NCI-H1105 treated with DMSO at 0.1 percent for 48 hours (cell line): ENCODE data around the gene GOLGA5.
"Not testable (repeated sequence)": the region's sequence is repeated elsewhere in the genome, so short reads cannot be mapped to it uniquely, and the experiment has no call there.

Experiments used
- DNase-seq: peaks from one replicate; lab custom pipeline; 2025; lab: John Stamatoyannopoulos, UW

Gene GOLGA5

DNA sequence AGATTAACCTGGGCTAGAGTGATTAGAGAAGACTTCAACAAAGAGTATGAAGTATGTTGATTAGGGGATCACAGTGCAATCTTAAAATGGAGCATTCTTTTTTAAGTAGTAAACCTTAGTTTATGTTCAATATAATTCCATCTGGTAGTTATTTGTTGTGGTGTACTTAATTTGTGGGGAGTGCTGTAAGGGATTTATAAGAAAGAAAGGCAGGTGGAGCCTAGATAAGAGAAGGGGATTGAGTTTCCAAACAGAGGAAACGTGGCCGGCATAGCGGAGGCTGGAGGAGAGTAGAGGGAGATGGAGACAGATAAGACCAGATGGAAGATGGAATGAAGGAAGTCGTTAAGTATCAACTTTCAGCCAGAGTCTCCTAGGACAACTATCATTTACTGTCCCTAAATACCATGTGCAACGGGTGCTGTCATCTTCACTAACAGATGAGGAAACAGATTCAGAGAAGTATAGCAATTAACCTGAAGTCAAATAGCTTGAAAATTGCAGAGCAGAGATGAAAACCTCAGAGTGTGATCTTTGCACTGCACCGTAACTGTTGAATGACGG, 38.1 kb downstream of the GOLGA5 start:
- no peak for DNase-seq

DNA sequence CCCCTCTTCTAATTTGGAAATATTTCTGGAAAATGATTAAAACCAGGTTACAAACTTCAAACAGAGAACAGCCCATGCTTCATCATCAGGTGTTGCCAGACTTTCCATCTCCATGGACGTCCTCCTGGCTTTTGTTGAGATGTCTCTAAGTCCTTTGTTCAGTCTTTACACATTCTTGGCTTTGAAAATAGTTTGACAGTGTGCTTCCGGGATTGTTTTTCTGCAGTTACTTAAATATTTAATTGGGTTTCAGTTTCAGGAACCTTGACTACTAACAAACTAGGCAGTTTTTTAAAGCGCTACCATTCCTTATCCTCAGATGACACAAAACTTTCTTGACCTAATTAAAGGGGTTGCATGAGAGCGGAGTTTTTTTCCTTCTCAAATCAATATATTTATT, 47.8 kb downstream of the GOLGA5 start:
- no peak for DNase-seq

DNA sequence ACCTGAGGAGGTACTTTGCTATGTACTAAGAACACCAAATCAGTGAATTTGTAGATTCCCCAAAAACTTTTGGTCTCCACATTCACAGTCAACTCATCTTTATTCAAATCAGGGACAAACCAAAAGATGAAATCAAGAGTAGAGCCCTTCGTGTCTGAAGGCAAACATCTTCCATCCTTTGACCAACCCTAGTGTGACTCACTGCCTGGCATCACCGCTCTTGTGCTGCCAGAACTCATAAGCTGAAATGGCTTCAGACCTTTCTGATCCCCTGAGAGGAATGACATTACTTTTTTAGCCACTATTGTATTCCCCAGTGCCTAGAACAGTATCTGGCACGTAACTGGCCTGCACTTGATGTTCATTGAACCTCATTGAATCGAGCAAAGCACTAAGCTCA, 50.1 kb downstream of the GOLGA5 start:
- no peak for DNase-seq

DNA sequence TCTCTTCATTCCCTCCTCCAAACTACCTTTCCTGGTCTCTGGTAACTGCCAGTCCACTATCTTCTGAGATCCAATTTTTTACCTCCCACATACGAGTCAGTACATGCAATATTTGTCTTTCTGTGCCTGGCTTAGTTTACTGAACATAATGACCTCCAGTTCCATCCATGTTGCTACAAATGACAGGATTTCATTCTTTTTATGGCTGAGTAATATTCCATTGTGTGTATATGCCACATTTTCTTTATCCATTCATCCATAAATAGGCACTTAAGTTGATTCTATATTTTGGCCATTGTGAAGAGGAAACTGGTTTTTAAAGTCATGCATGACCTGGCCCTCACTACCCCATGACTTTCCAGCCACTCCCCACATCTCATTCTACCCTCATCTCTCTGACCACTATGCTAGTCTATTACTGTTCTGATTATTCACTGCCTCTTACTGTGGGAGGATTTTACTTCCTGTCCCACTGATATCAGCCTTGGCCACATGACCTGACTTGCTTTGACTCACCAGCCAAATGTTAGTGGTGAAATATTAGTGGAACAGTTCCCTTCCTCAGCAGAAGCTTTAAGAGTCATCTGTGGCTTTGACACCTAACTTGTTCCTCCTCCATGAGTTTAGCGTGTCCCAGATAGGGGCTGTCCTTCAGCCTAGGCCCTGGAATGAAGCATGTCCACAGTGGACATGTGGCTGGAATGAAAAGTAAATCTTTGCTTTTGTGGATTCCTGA, 52.2 kb downstream of the GOLGA5 start:
- no peak for DNase-seq

DNA sequence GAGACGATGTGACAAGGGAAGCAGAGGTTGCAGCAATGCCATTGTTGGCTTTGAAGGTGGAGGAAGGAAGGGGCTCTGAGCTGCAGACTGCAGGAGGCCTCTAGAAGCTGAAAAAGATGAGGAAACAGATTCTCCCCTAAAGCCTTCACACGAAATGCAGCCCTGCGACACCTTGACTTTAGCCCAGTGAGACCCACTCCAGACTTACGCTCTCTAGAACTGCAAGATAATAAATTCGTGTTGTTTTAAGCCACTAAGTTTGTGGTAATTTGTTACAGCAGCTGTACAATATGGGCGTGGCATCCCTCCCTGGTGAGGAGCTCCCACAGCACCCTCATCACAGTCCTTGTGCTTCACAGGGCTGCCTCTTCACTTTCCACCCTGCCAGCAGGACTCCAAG, 53.2 kb downstream of the GOLGA5 start:
- DNase-seq, result no peak

DNA sequence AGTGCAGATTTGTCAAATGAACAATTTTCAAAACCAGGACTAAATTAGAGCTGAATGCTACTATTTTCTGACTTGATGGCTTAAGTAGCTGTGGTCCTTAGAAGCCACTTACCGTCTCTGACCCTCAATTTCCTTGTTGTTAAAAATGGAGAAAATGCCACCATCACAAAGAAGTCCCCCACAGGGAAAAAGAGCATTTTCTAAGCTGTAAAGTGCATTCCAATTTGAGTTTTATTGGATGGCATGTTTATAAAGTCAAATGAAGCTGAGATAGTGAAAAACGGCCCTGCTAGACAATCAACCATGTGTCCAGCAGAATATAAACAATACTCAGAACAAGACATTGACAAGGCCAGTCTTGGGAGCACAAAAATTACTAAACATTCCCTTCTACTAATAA, 53.6 kb downstream of the GOLGA5 start:
- no peak for DNase-seq

DNA sequence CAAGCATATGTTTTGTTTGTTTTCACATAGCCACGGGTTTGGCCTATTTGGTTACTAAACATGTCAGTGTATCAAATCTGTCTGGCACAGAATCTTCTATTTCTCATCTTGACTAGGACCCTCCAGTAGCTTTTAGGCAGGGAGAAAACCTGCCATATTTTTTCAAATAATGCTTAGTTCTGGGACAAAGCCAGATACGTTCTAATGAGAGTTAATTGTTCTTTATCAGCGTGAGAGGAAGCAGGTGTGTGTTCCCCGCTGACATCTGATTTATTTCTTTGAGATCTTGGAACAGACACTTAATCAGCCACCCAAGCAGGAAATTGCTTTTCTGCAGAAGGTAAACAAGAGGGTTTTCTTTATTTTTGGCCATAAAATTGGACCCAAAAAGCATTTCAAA, 54.8 kb downstream of the GOLGA5 start:
- DNase-seq, result peak; percentile 99

DNA sequence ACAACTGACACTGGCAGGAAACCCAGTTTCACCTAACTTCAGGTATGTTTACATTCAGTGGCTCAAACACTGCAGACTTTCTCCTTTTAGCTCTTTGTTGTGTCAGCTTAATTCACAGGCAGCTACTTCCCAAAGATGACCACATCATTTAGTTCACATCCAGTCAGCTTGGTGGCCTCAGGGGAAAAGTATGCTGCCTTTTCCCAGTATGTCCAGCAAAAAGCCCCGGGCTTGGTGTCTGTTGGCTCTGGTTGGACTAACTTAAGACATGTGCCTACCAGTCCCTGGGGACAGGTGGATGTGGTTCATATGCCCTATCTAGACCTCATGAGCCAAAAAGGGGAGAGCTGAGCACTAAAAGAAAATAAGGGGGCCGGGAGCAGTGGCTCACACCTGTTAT, 56.4 kb downstream of the GOLGA5 start:
- DNase-seq, result no peak

DNA sequence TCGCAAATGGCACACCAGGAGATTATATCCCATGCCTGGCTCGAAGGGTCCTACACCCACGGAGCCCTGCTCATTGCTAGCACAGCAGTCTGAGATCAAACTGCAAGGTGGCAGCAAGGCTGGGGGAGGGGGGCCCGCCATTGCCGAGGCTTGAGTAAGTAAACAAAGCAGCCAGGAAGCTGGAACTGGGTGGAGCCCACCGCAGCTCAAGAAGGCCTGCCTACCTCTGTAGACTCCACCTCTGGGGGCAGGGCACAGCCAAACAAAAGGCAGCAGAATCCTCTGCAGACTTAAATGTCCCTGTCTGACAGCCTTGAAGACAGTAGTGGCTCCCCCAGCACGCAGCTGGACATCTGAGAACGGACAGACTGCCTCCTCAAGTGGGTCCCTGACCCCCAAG, 59.0 kb downstream of the GOLGA5 start:
- DNase-seq, result not testable (repeated sequence)

DNA sequence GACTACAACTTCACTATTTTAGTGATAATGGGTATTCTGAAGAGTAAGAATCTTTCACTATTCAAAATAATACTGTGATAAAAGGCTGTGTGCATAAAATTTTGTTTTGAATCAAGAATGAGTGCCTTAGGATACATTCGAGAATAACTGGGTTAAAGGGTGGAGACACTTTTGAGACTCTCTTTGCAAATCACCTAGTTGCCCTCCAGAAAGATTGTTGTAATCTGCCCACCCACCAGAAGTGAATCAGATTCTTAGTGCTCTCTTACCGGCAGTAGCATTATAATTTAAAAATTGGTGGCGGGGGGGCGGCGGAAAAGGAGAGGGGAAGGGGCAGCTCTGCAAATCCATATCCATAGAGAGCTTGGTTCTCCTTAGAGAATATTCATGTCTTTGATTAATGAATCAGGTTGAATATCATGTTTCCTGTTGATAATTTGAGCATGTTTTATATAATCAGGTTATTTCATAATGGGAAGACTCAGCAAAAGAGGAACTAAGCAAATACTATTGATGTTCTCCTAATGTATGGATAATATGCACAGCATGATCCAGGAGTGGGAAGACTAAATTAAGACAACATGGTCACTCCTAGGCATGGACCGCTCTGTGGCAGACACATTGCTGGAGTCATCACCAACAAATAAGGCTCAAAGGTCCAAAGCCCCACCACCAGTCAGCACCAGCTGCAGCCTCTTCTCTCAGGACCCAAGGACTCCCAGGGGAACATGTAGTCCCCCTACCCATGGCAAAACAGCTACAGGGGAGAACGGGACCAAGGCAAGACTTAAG, 66.1 kb downstream of the GOLGA5 start:
- DNase-seq, result no peak

DNA sequence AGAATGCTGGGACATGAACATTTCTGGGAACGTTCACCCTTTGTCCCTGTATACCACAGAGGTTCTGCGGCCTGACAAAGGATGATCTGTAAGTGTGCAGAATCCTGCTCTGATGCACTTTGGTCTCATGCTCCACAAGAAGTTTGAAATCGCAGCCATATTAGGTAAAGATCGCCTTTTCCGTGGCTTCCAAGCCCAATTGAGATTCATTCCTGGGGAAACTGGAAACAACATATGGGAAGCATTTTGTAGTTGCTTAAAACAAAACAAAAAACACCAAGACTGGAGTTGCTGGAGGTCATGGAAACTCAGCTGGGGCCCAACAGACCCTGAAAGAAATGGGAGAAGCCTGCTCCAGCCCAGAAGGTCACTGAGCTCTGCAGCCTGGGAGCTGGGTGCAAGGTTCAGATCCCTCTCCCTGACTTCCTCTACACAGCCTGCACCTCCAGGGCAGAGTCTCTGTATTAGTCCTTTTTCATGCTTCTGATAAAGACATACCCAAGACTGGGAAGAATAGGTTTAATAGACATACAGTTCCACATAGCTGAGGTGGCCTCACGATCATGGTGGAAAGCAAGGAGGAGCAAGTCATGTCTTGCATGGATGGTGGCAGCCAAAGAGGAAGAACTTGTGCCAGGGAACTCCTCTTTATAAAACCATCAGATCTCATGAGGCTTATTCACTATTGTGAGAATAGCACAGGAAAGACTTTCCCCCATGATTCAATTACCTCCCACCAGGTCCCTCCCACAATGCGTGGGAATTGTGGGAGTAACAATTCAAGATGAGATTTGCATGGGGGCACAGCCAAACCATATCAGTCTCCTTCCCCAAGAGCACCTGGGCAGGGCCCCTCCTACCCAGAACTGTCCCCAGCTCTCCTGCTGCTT, 68.0 kb downstream of the GOLGA5 start:
- DNase-seq, result no peak

DNA sequence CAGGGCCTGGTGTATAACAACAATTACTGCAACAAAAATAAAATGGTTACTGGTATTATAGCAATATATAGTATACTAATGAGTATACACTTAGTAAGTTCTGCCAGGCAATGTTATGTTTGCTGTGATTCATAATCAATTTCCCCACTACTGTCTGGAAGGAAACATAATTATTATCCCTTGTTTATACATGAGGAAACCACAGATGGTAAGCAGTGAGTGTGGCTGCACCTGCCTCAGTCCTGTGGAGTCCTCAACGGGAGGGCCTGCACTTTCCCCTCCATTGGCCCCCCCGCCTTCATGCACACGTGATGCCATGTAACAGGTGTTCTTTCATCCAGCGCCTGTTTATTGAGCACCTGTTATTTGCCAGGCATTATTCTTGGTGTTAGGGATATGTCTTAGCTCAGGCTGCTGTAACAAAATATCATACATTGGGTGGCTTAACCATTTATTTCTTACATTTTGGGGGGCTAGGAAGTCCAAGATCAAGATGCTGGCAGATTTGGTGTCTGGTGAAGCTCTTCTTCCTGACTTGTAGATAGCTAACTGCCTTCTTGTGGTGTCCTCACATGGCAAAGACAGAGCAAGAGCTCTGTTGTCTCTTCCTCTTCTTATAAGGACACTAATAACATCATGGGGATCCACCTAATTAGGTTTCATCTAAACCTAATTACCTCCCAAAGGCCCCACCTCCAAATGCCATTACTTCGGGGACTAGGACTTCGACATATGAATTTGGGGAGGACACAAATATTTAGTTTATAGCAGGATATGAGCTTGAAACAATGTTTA, 69.4 kb downstream of the GOLGA5 start:
- peak; percentile 39 for DNase-seq

DNA sequence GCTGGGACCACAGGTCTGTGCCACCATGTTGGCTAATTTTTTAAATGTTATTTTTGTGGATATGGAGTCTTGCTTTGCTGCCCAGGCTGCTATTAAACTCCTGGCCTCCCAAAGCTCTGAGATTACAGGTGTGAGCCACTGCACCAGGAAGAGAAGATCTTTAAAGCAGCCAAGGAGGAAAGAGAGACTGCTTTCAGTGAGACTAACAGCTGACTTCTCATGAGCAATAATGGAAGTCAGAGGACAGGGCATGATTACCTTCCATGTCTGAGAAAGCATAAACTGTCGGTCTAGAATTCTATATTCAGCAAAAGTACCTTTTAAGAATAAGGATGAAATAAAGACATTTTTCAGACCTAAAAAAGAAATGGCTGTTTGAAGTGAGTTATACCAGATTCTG, 71.6 kb downstream of the GOLGA5 start:
- DNase-seq, result no peak

DNA sequence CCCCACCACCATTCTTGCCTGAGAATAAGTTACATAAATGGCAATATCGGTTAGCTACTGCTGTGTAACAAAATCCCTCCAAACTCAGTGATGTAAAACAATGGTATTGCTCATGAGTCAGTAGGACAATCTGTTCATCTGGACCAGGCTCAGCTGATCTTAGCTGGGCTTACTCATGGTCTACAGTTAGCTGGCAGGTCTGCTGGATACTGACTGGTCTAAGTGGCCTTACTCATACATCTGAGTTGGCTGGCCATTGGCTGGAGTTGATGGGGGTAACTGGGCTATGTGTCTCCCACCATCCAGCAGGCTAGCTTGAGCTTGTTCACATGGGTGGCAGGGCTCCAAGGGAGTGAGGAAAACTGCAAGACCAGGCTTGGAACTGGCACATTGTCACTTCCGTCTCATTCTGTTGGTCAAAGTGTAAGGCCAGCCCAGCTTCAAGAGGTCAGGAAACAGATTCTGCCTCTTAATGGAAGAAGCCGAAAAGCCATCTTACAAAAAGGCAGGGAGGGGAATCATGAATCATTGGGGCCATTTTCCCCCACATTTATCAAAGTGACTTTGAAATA, 72.2 kb downstream of the GOLGA5 start:
- DNase-seq, result no peak

DNA sequence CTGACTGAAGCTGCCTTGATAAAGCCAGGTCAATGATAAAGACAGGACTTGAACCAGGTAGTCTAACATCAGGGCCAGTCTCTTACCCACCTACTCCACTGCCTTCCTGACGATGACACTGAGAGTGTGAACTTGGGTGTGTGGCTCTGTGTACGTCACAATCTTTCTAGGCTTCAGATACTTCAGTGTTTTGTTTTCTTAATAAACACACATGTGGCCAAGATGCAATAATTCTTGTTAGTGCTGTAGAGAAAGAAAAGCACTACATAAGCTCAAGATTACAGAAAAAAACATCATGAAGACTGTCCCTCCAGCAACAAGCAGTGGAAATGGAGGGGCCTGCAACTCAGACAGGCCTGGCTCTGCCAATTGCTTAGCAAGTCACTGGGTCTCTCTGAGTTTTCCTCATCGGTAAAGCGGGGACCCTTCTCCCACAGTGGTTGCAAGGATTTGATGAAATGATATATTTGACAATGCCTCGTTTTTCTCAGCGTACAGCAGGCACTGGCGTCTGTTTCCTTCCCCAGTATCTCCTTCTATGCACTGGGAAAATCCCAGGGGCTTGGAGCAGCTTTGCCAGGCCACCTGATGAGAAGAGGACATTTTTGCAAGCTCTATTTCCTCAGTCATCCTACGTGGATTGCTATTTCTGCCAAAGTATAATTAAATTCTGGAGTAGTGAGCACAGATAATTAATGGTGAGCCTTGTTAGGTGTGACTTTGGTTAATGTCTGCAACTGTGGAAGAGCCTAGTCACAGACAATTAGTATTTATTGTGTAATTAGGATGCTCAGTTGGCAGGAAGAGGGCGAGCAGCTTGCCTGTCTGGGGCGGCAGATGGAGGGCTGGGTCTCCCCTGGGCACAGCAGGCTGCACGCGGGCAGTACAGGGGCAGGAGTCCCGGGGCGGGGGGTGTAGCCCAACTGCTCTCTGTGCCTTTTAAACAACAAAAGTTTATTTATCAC, 73.1 kb downstream of the GOLGA5 start:
- peak; percentile 89 for DNase-seq

DNA sequence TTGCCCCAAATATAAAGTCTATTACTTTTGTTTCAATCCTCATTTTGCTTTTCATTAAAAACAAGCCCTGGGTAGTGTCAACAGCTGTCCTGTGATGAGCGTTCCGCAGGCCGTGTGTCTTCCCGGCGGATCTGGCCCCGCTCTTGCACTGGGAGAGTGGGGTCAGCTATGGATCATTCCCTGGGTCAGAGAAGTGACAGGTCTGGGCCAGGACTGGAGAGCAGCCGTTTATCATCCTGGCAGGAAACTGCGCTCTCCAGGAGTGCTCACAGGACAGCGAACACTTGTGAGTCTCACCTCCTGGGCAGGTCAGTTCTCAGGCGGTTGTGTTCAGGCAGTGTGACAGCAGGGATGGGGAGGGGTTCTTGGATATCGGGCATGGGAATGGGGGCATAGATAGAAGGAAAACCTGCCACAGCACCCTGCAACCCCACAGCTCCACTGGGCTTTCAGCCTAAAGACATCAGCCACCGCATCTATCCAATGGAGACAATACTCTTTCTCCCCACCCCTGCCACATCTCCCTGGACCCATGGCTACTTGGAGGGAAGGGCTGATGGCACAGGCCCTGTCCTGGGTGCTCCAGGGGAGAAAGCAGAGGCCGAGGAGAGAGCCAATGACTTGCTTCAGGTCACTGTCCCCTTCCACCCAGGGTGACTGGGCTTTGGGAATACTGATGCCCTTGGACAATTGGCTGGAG, 81.0 kb downstream of the GOLGA5 start:
- DNase-seq, result no peak

DNA sequence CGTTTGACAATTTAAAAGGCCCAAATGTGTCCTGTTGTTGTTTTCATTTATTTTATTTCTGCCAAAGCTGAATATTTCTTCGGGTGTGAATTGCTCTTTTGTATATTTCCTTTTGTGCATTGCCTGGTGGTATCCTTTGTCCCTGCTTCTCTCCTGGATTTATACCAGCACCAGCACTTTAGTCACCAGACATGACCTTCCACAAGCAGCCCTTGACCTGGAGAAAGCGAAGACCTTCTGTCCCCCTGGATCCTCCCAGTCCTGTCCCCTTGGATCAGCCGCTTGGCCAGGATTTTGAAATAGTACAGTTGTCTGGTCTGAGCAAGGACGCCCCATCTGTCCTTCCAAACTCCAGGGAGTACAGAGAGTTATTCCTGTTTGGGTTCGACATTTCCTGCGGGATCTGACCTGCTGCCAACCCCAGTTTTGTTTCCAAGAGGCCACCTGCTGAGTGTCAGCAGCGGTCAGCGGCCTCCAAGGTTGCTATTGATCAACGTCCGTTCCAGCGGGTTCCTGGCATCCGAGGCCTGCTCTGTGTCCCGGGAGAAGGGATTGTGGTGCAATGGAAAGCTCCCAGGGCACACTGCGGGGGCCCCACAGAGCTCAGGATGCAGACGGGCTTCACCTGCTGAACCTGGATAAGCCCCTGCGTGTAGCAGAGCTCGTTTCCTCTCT, 83.8 kb downstream of the GOLGA5 start:
- DNase-seq, result no peak

DNA sequence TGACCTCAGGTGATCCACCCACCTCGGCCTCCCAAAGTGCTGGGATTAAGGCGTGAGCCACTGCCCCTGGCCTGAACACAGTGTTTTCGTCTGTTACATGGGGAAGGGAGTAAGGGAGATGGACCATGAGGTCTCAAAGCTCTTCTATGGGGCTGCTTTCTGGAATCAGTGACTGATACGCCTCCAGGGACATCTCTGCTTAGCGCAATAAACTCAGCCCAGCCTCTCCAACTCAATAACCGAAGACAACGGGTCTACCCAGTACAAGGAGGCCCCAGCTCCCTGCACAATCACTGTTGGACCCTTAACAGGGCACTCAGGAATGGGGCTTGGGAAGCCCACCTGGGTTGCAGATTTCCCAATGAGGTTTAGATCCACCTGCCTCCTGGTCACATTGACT, 86.2 kb downstream of the GOLGA5 start:
- no peak for DNase-seq

DNA sequence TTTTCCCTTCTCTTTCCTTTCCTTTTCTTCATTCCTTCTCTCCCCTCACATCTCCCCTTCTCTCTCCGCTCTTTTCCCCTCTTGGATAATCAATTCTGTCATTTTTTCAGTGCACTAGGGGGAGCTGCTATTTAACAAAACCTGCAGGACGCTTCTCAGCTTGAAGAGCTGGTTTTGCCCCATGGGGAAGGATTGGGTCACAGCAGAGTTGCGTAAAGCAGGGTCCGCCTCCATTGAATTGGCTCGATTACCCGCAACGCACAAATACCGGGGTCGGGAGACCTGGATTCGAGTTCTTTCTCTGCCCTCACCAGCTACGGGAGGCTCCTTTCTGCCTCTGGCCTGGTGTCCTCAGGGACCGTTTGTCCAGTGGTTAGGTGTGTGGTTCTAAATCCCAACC, 86.7 kb downstream of the GOLGA5 start:
- DNase-seq, result no peak
